GM23248 (cell line): ENCODE data around the gene NEMF. TPM values are rescaled to one million over a fixed set of nuclear protein-coding genes. Genes with fewer than 3 reads are reported as not detected.
"Not testable (repeated sequence)": the region's sequence is repeated elsewhere in the genome, so short reads cannot be mapped to it uniquely, and the experiment has no call there.

Experiments used
- DNase-seq: peaks from one replicate; pipeline ENCODE4 v3.0.0-alpha.2; 2015
- H2AFZ ChIP-seq: fragments of 200-600 bp; sonication (generic); 2 replicates; pipeline ENCODE4 v1.6.1; 2016; ENCODE audit warnings: antibody characterized with exemption
- H3F3A ChIP-seq: fragments of 200-600 bp; sonication (generic); 2 replicates; pipeline ENCODE4 v1.6.1; 2016; ENCODE audit warnings: mild to moderate bottlenecking, antibody characterized with exemption, mixed run types; ENCODE audit not compliant: insufficient read depth
- H3K27ac ChIP-seq: fragments of 200-600 bp; sonication (generic); 2 replicates; pipeline ENCODE4 v1.5.1; 2016; ENCODE audit warnings: mild to moderate bottlenecking
- H3K27me3 ChIP-seq: fragments of 200-600 bp; sonication (generic); replicated peaks from 2 replicates; pipeline ENCODE4 v1.6.1; 2016; ENCODE audit warnings: mild to moderate bottlenecking; ENCODE audit not compliant: insufficient read depth
- H3K36me3 ChIP-seq: fragments of 200-600 bp; sonication (generic); 2 replicates; pipeline ENCODE4 v1.6.1; 2016; ENCODE audit warnings: low read depth, mild to moderate bottlenecking
- H3K4me1 ChIP-seq: fragments of 200-600 bp; sonication (generic); 2 replicates; pipeline ENCODE4 v1.6.1; 2016; ENCODE audit warnings: mild to moderate bottlenecking; ENCODE audit not compliant: insufficient read depth
- H3K4me2 ChIP-seq: fragments of 200-600 bp; sonication (generic); one replicate; pipeline ENCODE4 v1.6.1; 2016; ENCODE audit warnings: mild to moderate bottlenecking; ENCODE audit not compliant: unreplicated experiment
- H3K4me3 ChIP-seq: fragments of 200-600 bp; sonication (generic); 2 replicates; pipeline ENCODE4 v1.5.1; 2016; ENCODE audit warnings: mild to moderate bottlenecking
- H3K79me2 ChIP-seq: fragments of 200-600 bp; sonication (generic); 2 replicates; pipeline ENCODE4 v1.6.1; 2016; ENCODE audit warnings: mild to moderate bottlenecking; ENCODE audit not compliant: insufficient read depth
- H3K9ac ChIP-seq: fragments of 200-600 bp; sonication (generic); 2 replicates; pipeline ENCODE4 v1.6.1; 2016; ENCODE audit warnings: mild to moderate bottlenecking
- H3K9me2 ChIP-seq: fragments of 200-600 bp; sonication (generic); 2 replicates; pipeline ENCODE4 v1.6.1; 2016; ENCODE audit warnings: mixed run types, mild to moderate bottlenecking, moderate library complexity; ENCODE audit not compliant: insufficient read depth
- H3K9me3 ChIP-seq: fragments of 200-600 bp; sonication (generic); one replicate; pipeline ENCODE4 v1.6.1; 2017; ENCODE audit warnings: low read depth
- H4K20me1 ChIP-seq: fragments of 200-600 bp; sonication (generic); 2 replicates; pipeline ENCODE4 v1.6.0; 2016; ENCODE audit not compliant: insufficient read depth
- EZH2 ChIP-seq: fragments of 200-600 bp; sonication (generic); IDR thresholded peaks from 2 replicates; pipeline ENCODE4 v1.6.1; 2018; ENCODE audit warnings: antibody characterized with exemption, mild to moderate bottlenecking; ENCODE audit not compliant: insufficient read depth, poor library complexity, severe bottlenecking
- EZH2phosphoT487 ChIP-seq: fragments of 200-600 bp; sonication (generic); IDR thresholded peaks from 2 replicates; pipeline ENCODE4 v1.6.1; 2018; ENCODE audit warnings: antibody characterized with exemption, moderate library complexity, mild to moderate bottlenecking, low read depth; ENCODE audit not compliant: insufficient read depth
- WGBS, 2 experiments: methylation state at CpG; one replicate each; pipeline ENCODE4 v1.1.6; 2015 to 2017; ENCODE audit warnings: low lambda C conversion rate in 2 of 2, low coverage in 1 of 2; ENCODE audit errors: missing lambda C conversion rate in 2 of 2; 5-methylcytosine and 5-hydroxymethylcytosine counted together
- in situ Hi-C: fragments of 300-500 bp; cut with MboI; formaldehyde crosslinking; loops from 2 replicates; pipeline ENCODE4 v1.15.0; 2020
- polyA plus RNA-seq: library from polyadenylated mRNA; unstranded; fragments of >200 nt; fragmentation: Nextera tagmentation; extraction: Ambion mirVana; gene quantifications from 2 replicates; pipeline ENCODE4 v1.2.1, GENCODE V29; 2016
- total RNA-seq: library from RNA; depleted of rRNA; stranded (reverse); fragments of >200 nt; shearing (Covaris generic); gene quantifications from 2 replicates; pipeline ENCODE4 v1.2.3, GENCODE V29; 2014

Gene NEMF
- total and polyA plus RNA-seq, 2 experiments from 2014 or later: 56.5 to 65.9 TPM

DNA sequence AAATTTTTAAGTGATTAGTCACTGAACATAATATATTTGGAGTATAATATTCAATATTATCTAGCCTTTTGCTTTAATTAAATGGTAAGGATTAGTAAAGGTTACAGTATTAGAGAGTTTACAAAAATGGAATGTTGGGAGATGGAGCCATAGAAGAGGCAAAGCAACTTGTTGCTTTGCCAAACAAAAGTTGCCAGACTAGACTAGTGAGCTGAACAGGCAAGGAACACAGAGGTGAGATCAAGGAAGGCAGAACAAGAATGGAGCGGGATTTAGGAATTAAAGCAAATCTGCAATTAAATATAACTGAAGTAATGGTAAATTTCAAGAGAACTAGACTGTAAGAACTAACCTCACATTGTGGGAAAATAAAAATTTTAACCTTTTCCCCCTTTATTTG, 45.4 kb upstream of the NEMF start:
- Histone ChIP-seq H4K20me1 (peaks cover 12% of the 10 kb centered on the region; the same call in 1 of the 2 replicates), H3K36me3 (peaks cover 34% of the 10 kb centered on the region)
- in situ Hi-C loops: no loop called here

DNA sequence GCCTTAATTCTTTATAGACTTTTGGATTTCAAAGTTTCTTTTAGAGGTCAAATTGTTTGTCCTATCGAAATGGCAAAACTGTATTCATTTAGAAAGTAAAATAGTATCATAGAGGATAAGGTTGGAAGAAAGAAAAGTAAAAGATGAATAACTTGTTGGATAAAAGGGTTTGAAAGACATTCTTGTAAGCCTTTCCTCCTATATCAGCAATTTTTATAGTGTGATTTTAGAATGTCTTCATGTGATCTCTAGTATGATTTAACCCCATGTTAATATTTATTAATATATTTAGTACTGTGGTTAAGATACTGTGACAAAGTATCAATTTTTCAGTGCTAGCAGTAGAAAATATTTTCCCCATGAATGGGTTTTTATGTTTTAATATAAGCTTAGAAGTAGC, 44.8 kb upstream of the NEMF start:
- TF ChIP-seq EZH2phosphoT487 (no peak), EZH2 (no peak)
- in situ Hi-C loops: no loop called here
- Histone ChIP-seq H3K9ac (peak overlapping the region; percentile 100), H3K9me2 (no peaks in the 10 kb centered on the region), H4K20me1 (peaks cover 12% of the 10 kb centered on the region; the same call in 1 of the 2 replicates), H3K79me2 (peaks cover 68% of the 10 kb centered on the region), H3K4me1 (peaks cover 23% of the 10 kb centered on the region), H3K9me3 (no peaks in the 10 kb centered on the region), H3K27ac (0 out of 2 replicates have a peak overlapping the region, but pooled peaks have one; percentile 99), H3F3A (peaks cover 65% of the 10 kb centered on the region), H3K4me3 (peak overlapping the region; percentile 97), H2AFZ (no peak overlapping the region), H3K27me3 (no peaks in the 10 kb centered on the region), H3K4me2 (peak overlapping the region; percentile 100), H3K36me3 (peaks cover 34% of the 10 kb centered on the region)
- WGBS, 2 experiments: 50 to 58% methylated on average over 1 of the region's 1 CpG
- no peak for DNase-seq

More for the DNA sequence above, 45.4 kb upstream of the NEMF start:
- peaks cover 23% of the 10 kb centered on the region for H3K4me1 ChIP-seq
- TF ChIP-seq EZH2phosphoT487: no peak
- no peak for TF ChIP-seq EZH2
- H3K9me2 ChIP-seq: no peaks in the 10 kb centered on the region
- H3F3A ChIP-seq: peaks cover 65% of the 10 kb centered on the region
- DNase-seq: no peak
- H2AFZ ChIP-seq: no peak overlapping the region
- H3K79me2 ChIP-seq: peaks cover 68% of the 10 kb centered on the region
- WGBS, 2 experiments: 96 to 100% methylated on average over 1 of the region's 1 CpG
- H3K4me3 ChIP-seq: peak overlapping the region; percentile 97
- H3K27ac ChIP-seq: peak overlapping the region; percentile 6; the same call in 1 of the 2 replicates
- H3K27me3 ChIP-seq: no peaks in the 10 kb centered on the region
- peak overlapping the region; percentile 100; the same call in 1 of the 2 replicates for H3K9ac ChIP-seq
- H3K4me2 ChIP-seq: peak overlapping the region; percentile 100
- no peaks in the 10 kb centered on the region for H3K9me3 ChIP-seq

DNA sequence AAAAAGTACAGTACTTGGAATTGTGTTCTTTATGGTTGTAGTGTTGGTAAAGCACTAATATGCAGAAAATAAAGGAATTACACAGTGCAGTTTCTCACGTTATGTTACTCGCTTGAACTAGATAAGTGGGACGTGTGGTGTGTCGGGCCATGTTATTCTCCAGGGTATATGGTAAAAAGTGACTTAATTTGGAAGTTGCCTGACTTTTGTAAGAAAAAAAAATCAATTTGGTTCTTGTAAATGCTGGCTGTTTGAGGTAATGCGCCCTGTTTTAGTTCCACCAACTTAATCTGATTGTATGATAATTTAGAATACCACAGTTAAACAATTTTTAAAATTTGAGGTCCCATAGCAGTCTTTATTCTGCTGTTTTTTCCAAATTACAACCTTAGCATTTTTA, 44.4 kb upstream of the NEMF start:
- Histone ChIP-seq H3F3A (peaks cover 69% of the 10 kb centered on the region), H3K79me2 (peaks cover 70% of the 10 kb centered on the region), H3K4me3 (peak overlapping the region; percentile 97), H3K27ac (peak overlapping the region; percentile 99; the same call in 1 of the 2 replicates), H3K9me2 (no peaks in the 10 kb centered on the region), H3K9me3 (no peaks in the 10 kb centered on the region), H3K27me3 (no peaks in the 10 kb centered on the region), H3K4me2 (peak overlapping the region; percentile 100), H4K20me1 (peaks cover 12% of the 10 kb centered on the region; the same call in 1 of the 2 replicates), H3K4me1 (peaks cover 25% of the 10 kb centered on the region), H3K36me3 (peaks cover 34% of the 10 kb centered on the region), H2AFZ (no peak overlapping the region), H3K9ac (peak overlapping the region; percentile 100)
- 47 to 54% methylated on average over 5 of the region's 5 CpGs for WGBS, 2 experiments
- DNase-seq: no peak
- in situ Hi-C loops: no loop called here
- TF ChIP-seq EZH2phosphoT487 (no peak), EZH2 (no peak)

DNA sequence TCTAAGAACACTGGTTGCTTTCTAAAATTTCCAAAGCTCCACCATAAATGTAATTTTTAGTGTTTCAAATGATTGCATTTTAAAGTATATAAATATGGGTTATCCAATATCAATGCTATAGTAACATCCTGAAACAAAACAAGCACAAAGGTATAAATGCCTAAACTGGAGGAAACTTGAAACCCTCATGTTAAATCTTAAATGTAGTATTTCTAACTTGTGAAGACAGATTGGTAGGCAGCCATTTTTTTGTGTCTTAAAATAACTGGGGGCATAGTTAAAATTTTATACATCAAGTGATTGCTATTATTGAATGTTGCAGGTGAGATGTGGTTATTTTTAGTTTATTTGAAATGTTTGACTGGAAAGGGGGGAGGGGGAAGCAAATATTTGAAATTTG, 43.7 kb upstream of the NEMF start:
- H3K9me2 ChIP-seq, H2AFZ ChIP-seq, DNase-seq, in situ Hi-C loops, H3K27me3 ChIP-seq, H3K9me3 ChIP-seq: not testable (repeated sequence)
- Histone ChIP-seq H3K4me3 (peak overlapping the region; percentile 97), H4K20me1 (peaks cover 12% of the 10 kb centered on the region; the same call in 1 of the 2 replicates), H3K79me2 (peaks cover 77% of the 10 kb centered on the region), H3K9ac (peak overlapping the region; percentile 100), H3K4me1 (peaks cover 31% of the 10 kb centered on the region), H3K4me2 (peak overlapping the region; percentile 100), H3K27ac (peak overlapping the region; percentile 99), H3K36me3 (peaks cover 34% of the 10 kb centered on the region), H3F3A (peaks cover 75% of the 10 kb centered on the region)

DNA sequence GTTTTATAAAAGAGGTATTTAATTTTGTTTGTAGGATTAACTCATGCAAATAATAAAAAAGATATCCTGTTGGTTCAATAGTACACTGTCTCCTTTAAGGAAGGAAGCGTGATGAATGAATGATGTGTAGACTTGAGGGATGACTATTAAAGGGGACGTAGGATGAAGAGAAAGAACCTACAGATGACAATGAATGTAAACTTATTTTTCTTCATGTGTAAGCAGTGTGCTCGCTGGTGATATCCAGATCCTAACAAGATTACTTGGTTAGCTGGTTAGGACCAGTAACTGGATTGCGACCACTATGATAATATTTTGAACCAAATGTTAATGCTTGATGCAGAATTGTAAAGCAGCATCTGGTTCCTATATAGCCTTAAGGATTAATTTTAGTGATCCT, 42.9 kb upstream of the NEMF start:
- H3K27me3 ChIP-seq: no peaks in the 10 kb centered on the region
- in situ Hi-C loops: no loop called here
- peaks cover 31% of the 10 kb centered on the region for H3K4me1 ChIP-seq
- H3K9ac ChIP-seq: peak overlapping the region; percentile 100
- no peaks in the 10 kb centered on the region for H3K9me3 ChIP-seq
- no peaks in the 10 kb centered on the region for H3K9me2 ChIP-seq
- H2AFZ ChIP-seq: no peak overlapping the region
- H3K4me2 ChIP-seq: peak overlapping the region; percentile 100
- H3K79me2 ChIP-seq: peaks cover 84% of the 10 kb centered on the region
- H3K27ac ChIP-seq: peak overlapping the region; percentile 99
- DNase-seq: peak; percentile 47
- peak overlapping the region; percentile 97 for H3K4me3 ChIP-seq
- peaks cover 12% of the 10 kb centered on the region; the same call in 1 of the 2 replicates for H4K20me1 ChIP-seq
- 26 to 27% methylated on average over 4 of the region's 4 CpGs for WGBS, 2 experiments
- TF ChIP-seq EZH2phosphoT487 (no peak), EZH2 (no peak)
- H3F3A ChIP-seq: peaks cover 75% of the 10 kb centered on the region
- H3K36me3 ChIP-seq: peaks cover 34% of the 10 kb centered on the region

DNA sequence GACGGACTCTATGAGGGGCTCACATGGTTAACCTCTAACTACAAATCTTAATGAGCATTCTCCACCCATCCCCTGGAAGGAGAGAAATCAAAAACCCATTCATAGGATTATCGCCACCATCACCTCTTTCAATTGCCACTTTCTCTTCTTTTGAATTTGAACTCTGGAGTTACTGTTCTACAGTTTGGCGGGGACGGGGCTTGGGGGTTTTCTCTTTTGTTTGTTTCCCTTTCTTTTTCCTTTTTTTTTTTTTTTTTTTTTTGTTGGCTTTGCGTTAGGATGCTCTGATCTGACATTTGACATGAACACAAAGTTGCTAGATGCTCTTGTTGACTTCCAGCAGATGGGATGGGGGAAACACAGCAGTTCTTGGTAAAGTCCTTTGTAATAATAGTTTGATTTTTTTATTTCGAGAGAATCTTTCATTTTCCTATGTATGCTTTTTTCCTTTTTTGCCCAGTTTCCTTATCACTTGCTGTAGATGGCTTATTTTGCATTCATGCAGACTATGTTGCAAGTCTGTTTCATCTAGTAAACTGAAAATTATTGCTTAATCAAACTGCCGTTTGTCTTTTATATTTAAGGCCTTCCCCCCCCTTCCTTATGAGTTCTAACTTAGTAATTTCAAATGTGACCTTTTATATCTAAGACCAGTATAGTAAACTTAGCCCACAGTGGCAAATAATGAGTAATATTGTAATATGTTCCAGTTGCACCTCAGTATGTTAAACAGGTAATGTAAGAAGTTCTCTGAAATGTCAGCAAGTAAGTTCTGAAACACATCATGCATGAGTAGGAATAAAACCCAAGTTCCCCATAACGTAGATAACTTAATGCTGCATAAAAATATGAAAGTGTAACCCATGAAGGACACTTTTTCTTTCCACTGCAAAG, 41.9 kb upstream of the NEMF start:
- DNase-seq, H3K27me3 ChIP-seq, in situ Hi-C loops, H2AFZ ChIP-seq, H3K9me3 ChIP-seq, H3K9me2 ChIP-seq: not testable (repeated sequence)
- Histone ChIP-seq H3K27ac (peak overlapping the region; percentile 99), H3K79me2 (peaks cover 81% of the 10 kb centered on the region), H3F3A (peaks cover 69% of the 10 kb centered on the region), H3K9ac (peak overlapping the region; percentile 100), H3K4me3 (peak overlapping the region; percentile 97), H3K36me3 (peaks cover 34% of the 10 kb centered on the region), H4K20me1 (peaks cover 12% of the 10 kb centered on the region; the same call in 1 of the 2 replicates), H3K4me1 (peaks cover 31% of the 10 kb centered on the region), H3K4me2 (peak overlapping the region; percentile 100)
- WGBS, 2 experiments: 0 to 3% methylated on average over 8 of the region's 8 CpGs
